HG03460 (cell line): ENCODE data around the gene DIAPH3.

Experiments used
- ATAC-seq: cut with Tn5 transposase; IDR thresholded peaks from one replicate; pipeline ENCODE4 v1.9.1; 2021; ENCODE audit not compliant: unreplicated experiment

The DIAPH3 gene

GRCh38 chr13:59970847-59971246, 192.9 kb downstream of the DIAPH3 start:
- no peak for ATAC-seq

GRCh38 chr13:59963827-59964226, 199.9 kb downstream of the DIAPH3 start:
- ATAC-seq, result no peak

GRCh38 chr13:59963383-59963782, 200.3 kb downstream of the DIAPH3 start:
- no peak for ATAC-seq

GRCh38 chr13:59962343-59962742, 201.4 kb downstream of the DIAPH3 start:
- no peak for ATAC-seq

- no peak for ATAC-seq
These were observed 203.0 kb downstream of the DIAPH3 start for GRCh38 chr13:59960683-59961082.

- no peak for ATAC-seq
These were observed 206.3 kb downstream of the DIAPH3 start for GRCh38 chr13:59957438-59957837.

GRCh38 chr13:59954601-59955000, 209.1 kb downstream of the DIAPH3 start:
- ATAC-seq, result no peak

GRCh38 chr13:59951011-59951410, 212.7 kb downstream of the DIAPH3 start:
- no peak for ATAC-seq

- ATAC-seq, result no peak
These were observed 213.5 kb downstream of the DIAPH3 start for GRCh38 chr13:59950266-59950665.

- no peak for ATAC-seq
These were observed 215.0 kb downstream of the DIAPH3 start for GRCh38 chr13:59948686-59949085.

GRCh38 chr13:59946944-59947343, 216.8 kb downstream of the DIAPH3 start:
- ATAC-seq, result no peak

GRCh38 chr13:59931621-59932020, 232.1 kb downstream of the DIAPH3 start:
- ATAC-seq, result no peak

- no peak for ATAC-seq
These were observed 239.5 kb downstream of the DIAPH3 start for GRCh38 chr13:59924256-59924655.

- no peak for ATAC-seq
These were observed 248.5 kb downstream of the DIAPH3 start for GRCh38 chr13:59915252-59915651.

GRCh38 chr13:59914556-59914955, 249.2 kb downstream of the DIAPH3 start:
- no peak for ATAC-seq

- ATAC-seq, result no peak
These were observed 257.2 kb downstream of the DIAPH3 start for GRCh38 chr13:59906413-59907049.

GRCh38 chr13:59901191-59901590, 262.5 kb downstream of the DIAPH3 start:
- ATAC-seq, result no peak

GRCh38 chr13:59898066-59898465, 265.7 kb downstream of the DIAPH3 start:
- no peak for ATAC-seq

- ATAC-seq, result no peak
These were observed 270.5 kb downstream of the DIAPH3 start for GRCh38 chr13:59893266-59893665.

- ATAC-seq, result no peak
These were observed 272.7 kb downstream of the DIAPH3 start for GRCh38 chr13:59891053-59891452.

GRCh38 chr13:59890054-59890453, 273.7 kb downstream of the DIAPH3 start:
- no peak for ATAC-seq

- no peak for ATAC-seq
These were observed 275.3 kb downstream of the DIAPH3 start for GRCh38 chr13:59888408-59888807.

- ATAC-seq, result no peak
These were observed 278.7 kb downstream of the DIAPH3 start for GRCh38 chr13:59885076-59885475.
